ENCODE data around the gene PSMG2.

The PSMG2 gene

DNA sequence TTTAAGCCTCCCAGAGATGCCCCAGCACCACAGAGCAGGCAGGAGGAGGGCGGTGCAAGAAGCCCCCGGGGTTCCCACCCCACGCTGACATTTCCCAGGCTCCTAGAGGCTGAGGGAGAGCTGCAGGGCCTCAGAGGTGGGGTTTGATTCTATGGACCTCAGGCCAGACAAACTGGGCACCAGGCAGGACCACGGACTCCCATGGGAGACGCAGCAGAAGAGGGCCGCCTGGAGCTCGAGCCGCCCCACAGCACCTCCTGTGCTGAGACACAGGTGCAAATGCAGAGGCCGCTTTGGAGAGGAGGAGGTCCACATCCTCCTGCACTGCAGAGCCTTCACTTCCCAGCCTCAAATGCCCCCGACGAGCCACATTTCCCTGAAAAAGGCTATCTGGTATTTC, 62.7 kb downstream of the PSMG2 start:
- Histone ChIP-seq H3K4me3 (ENCODE audit: low read depth in 1 of 2, low read length in 2 of 2) (no peak overlapping the region), H3K27me3 (ENCODE audit: insufficient read depth, low read length, poor library complexity) (no peaks in the 10 kb centered on the region), H3K4me1 (ENCODE audit: insufficient read depth, low read length) (peaks cover 47% of the 10 kb centered on the region), H3K36me3 (ENCODE audit: insufficient read depth, low read length) (peaks cover 96% of the 10 kb centered on the region), H3K27ac (ENCODE audit: low read length) (peak overlapping the region; percentile 30), H2AFZ (ENCODE audit: low read depth, low read length) (no peak overlapping the region), H3K9me3 (ENCODE audit: insufficient read depth, low read length, severe bottlenecking) (no peaks in the 10 kb centered on the region), H3K4me2 (ENCODE audit: insufficient read depth, low read length) (no peak overlapping the region), H3K79me2 (ENCODE audit: insufficient read depth, low read length) (peaks cover 97% of the 10 kb centered on the region), H3K9ac (ENCODE audit: low read depth, low read length) (no peak overlapping the region), H4K20me1 (ENCODE audit: insufficient read depth, low read length) (peaks cover 51% of the 10 kb centered on the region)
- TF ChIP-seq, protein P1, sequence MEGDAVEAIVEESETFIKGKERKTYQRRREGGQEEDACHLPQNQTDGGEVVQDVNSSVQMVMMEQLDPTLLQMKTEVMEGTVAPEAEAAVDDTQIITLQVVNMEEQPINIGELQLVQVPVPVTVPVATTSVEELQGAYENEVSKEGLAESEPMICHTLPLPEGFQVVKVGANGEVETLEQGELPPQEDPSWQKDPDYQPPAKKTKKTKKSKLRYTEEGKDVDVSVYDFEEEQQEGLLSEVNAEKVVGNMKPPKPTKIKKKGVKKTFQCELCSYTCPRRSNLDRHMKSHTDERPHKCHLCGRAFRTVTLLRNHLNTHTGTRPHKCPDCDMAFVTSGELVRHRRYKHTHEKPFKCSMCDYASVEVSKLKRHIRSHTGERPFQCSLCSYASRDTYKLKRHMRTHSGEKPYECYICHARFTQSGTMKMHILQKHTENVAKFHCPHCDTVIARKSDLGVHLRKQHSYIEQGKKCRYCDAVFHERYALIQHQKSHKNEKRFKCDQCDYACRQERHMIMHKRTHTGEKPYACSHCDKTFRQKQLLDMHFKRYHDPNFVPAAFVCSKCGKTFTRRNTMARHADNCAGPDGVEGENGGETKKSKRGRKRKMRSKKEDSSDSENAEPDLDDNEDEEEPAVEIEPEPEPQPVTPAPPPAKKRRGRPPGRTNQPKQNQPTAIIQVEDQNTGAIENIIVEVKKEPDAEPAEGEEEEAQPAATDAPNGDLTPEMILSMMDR (IDR thresholded peaks at IDR 0.05; ENCODE audit: borderline replicate concordance, extremely low read depth, low read length, poor library complexity, severe bottlenecking) = no peak
- ATAC-seq (ENCODE audit: insufficient read depth, low read depth) = no peak
- no peak for DNase-seq

GRCh38 chr18:12766986-12767433, 64.2 kb downstream of the PSMG2 start:
- no peak overlapping the region for H2AFZ ChIP-seq (ENCODE audit: low read depth, low read length)
- ATAC-seq (ENCODE audit: insufficient read depth, low read depth) (no peak), DNase-seq (peak; percentile 8)
- peaks cover 98% of the 10 kb centered on the region for H3K79me2 ChIP-seq (ENCODE audit: insufficient read depth, low read length)
- H4K20me1 ChIP-seq (ENCODE audit: insufficient read depth, low read length) = peaks cover 63% of the 10 kb centered on the region
- no peaks in the 10 kb centered on the region for H3K27me3 ChIP-seq (ENCODE audit: insufficient read depth, low read length, poor library complexity)
- TF ChIP-seq EZH2 (IDR thresholded peaks at IDR 0.05; ENCODE audit: borderline replicate concordance, low read depth, low read length, severe bottlenecking) = no peak
- TF ChIP-seq, protein P1 (IDR thresholded peaks at IDR 0.05; ENCODE audit: borderline replicate concordance, extremely low read depth, low read length, poor library complexity, severe bottlenecking) = peak; percentile 10
- peak overlapping the region; percentile 73 for H3K27ac ChIP-seq (ENCODE audit: low read length)
- H3K36me3 ChIP-seq (ENCODE audit: insufficient read depth, low read length) = peaks cover 98% of the 10 kb centered on the region
- H3K9ac ChIP-seq (ENCODE audit: low read depth, low read length) = no peak overlapping the region
- peaks cover 60% of the 10 kb centered on the region for H3K4me1 ChIP-seq (ENCODE audit: insufficient read depth, low read length)
- no peaks in the 10 kb centered on the region for H3K9me3 ChIP-seq (ENCODE audit: insufficient read depth, low read length, severe bottlenecking)
- no peak overlapping the region for H3K4me3 ChIP-seq (ENCODE audit: low read depth in 1 of 2, low read length in 2 of 2)
- peak overlapping the region; percentile 39 for H3K4me2 ChIP-seq (ENCODE audit: insufficient read depth, low read length)

GRCh38 chr18:12767580-12768155, 64.8 kb downstream of the PSMG2 start:
- Histone ChIP-seq H3K36me3 (ENCODE audit: insufficient read depth, low read length) (peaks cover 94% of the 10 kb centered on the region), H3K9ac (ENCODE audit: low read depth, low read length) (peak overlapping the region; percentile 11; the same call in 1 of the 2 replicates), H3K79me2 (ENCODE audit: insufficient read depth, low read length) (peaks cover 99% of the 10 kb centered on the region), H3K4me3 (ENCODE audit: low read depth in 1 of 2, low read length in 2 of 2) (no peak overlapping the region), H2AFZ (ENCODE audit: low read depth, low read length) (no peak overlapping the region), H4K20me1 (ENCODE audit: insufficient read depth, low read length) (peaks cover 65% of the 10 kb centered on the region), H3K9me3 (ENCODE audit: insufficient read depth, low read length, severe bottlenecking) (no peaks in the 10 kb centered on the region), H3K4me1 (ENCODE audit: insufficient read depth, low read length) (peaks cover 66% of the 10 kb centered on the region), H3K27ac (ENCODE audit: low read length) (peak overlapping the region; percentile 73), H3K4me2 (ENCODE audit: insufficient read depth, low read length) (peak overlapping the region; percentile 58; the same call in 1 of the 2 replicates), H3K27me3 (ENCODE audit: insufficient read depth, low read length, poor library complexity) (no peaks in the 10 kb centered on the region)
- ATAC-seq (ENCODE audit: insufficient read depth, low read depth) (no peak), DNase-seq (peak; percentile 3)
- TF ChIP-seq EZH2 (IDR thresholded peaks at IDR 0.05; ENCODE audit: borderline replicate concordance, low read depth, low read length, severe bottlenecking) = no peak
- TF ChIP-seq, protein P1 (IDR thresholded peaks at IDR 0.05; ENCODE audit: borderline replicate concordance, extremely low read depth, low read length, poor library complexity, severe bottlenecking) = no peak

Data from DND-41 (cell line).